Activated CD4-positive, alpha-beta T cell treated with anti-CD3 and anti-CD28 coated beads, Interleukin-2, Interleukin-4, amounts not matched to agents 100 ng/mL and 50 ng/mL, durations not matched to agents 16 hours and 8 hours (primary cell): ENCODE data around the gene RIMS1.
"Not testable (repeated sequence)": the region's sequence is repeated elsewhere in the genome, so short reads cannot be mapped to it uniquely, and the experiment has no call there.

Experiments used
- DNase-seq: peaks from one replicate; pipeline ENCODE4 v3.0.0-alpha.2; 2020; ENCODE audit warnings: low spot score

Gene RIMS1

GRCh38 chr6:71977884-71978283 is 91.5 kb downstream of the RIMS1 start:
- DNase-seq = no peak

GRCh38 chr6:71979911-71980310 is 93.6 kb downstream of the RIMS1 start:
- DNase-seq = no peak

GRCh38 chr6:71982389-71982788 is 96.0 kb downstream of the RIMS1 start:
- no peak for DNase-seq

- no peak for DNase-seq
Measured at GRCh38 chr6:71983131-71983530, 96.8 kb downstream of the RIMS1 start.

GRCh38 chr6:71994705-71995271 is 108.4 kb downstream of the RIMS1 start:
- DNase-seq = no peak

- no peak for DNase-seq
Measured at GRCh38 chr6:71997341-71997740, 111.0 kb downstream of the RIMS1 start.

GRCh38 chr6:72002415-72002814 is 116.1 kb downstream of the RIMS1 start:
- no peak for DNase-seq

- not testable (repeated sequence) for DNase-seq
Measured at GRCh38 chr6:72006591-72006990, 120.2 kb downstream of the RIMS1 start.

- no peak for DNase-seq
Measured at GRCh38 chr6:72022830-72023229, 136.5 kb downstream of the RIMS1 start.

- DNase-seq = no peak
Measured at GRCh38 chr6:72031471-72031870, 145.1 kb downstream of the RIMS1 start.

- DNase-seq = no peak
Measured at GRCh38 chr6:72032086-72032485, 145.7 kb downstream of the RIMS1 start.

GRCh38 chr6:72035486-72035885 is 149.1 kb downstream of the RIMS1 start:
- DNase-seq = no peak

- no peak for DNase-seq
Measured at GRCh38 chr6:72035966-72036365, 149.6 kb downstream of the RIMS1 start.

GRCh38 chr6:72037006-72037405 is 150.7 kb downstream of the RIMS1 start:
- no peak for DNase-seq

- no peak for DNase-seq
Measured at GRCh38 chr6:72040111-72040510, 153.8 kb downstream of the RIMS1 start.

GRCh38 chr6:72042088-72042487 is 155.7 kb downstream of the RIMS1 start:
- DNase-seq = no peak

GRCh38 chr6:72048080-72048479 is 161.7 kb downstream of the RIMS1 start:
- DNase-seq = no peak

- DNase-seq = no peak
Measured at GRCh38 chr6:72049376-72049775, 163.0 kb downstream of the RIMS1 start.

GRCh38 chr6:72061286-72061685 is 174.9 kb downstream of the RIMS1 start:
- no peak for DNase-seq

- no peak for DNase-seq
Measured at GRCh38 chr6:72064399-72064975, 178.1 kb downstream of the RIMS1 start.

GRCh38 chr6:72078096-72078495 is 191.7 kb downstream of the RIMS1 start:
- DNase-seq = no peak

GRCh38 chr6:72080260-72080941 is 194.1 kb downstream of the RIMS1 start:
- no peak for DNase-seq

GRCh38 chr6:72081871-72082270 is 195.5 kb downstream of the RIMS1 start:
- DNase-seq = no peak

- no peak for DNase-seq
Measured at GRCh38 chr6:72083976-72084375, 197.6 kb downstream of the RIMS1 start.
